Measurements from ENCODE around the gene CHRNA4.

CHRNA4 gene

DNA sequence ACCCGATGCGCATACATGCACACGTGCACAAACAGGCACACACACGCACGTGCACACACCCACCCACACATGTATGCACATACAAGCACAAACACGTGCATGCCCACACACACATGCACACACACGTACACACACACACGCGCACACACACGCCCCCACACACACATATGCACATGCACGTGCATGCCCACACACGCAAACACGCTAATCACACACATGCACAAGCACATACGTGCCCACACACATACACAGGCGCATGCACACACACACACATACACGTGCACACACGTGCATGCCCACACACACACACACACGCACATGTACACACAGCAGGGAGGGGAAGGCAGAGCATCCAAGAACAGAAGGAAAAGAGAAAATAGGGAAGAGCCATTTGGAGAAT, 26.8 kb upstream of the CHRNA4 start:
- TF ChIP-seq, protein P1, sequence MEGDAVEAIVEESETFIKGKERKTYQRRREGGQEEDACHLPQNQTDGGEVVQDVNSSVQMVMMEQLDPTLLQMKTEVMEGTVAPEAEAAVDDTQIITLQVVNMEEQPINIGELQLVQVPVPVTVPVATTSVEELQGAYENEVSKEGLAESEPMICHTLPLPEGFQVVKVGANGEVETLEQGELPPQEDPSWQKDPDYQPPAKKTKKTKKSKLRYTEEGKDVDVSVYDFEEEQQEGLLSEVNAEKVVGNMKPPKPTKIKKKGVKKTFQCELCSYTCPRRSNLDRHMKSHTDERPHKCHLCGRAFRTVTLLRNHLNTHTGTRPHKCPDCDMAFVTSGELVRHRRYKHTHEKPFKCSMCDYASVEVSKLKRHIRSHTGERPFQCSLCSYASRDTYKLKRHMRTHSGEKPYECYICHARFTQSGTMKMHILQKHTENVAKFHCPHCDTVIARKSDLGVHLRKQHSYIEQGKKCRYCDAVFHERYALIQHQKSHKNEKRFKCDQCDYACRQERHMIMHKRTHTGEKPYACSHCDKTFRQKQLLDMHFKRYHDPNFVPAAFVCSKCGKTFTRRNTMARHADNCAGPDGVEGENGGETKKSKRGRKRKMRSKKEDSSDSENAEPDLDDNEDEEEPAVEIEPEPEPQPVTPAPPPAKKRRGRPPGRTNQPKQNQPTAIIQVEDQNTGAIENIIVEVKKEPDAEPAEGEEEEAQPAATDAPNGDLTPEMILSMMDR (conservative IDR thresholded peaks at IDR 0.05; ENCODE audit: low read depth, low read length), result no peak
- no peak for DNase-seq (ENCODE audit: low read depth)
- no peak overlapping the region for H3K4me3 ChIP-seq (ENCODE audit: low read length)

DNA sequence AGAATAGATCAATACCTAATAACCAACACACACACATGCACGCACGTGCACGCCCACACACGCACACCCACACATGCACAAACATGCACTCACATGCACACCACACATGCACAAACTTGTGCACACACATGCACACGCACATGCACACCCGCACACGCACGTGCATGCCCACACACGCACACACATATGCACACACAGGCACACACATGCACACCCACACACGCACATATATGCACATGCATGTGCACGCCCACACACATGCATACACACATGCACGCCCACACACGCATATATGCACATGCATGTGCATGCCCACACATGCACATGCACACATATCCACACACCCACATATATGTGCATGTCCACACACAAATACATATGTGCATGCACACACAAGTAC, 26.2 kb upstream of the CHRNA4 start:
- H3K4me3 ChIP-seq (ENCODE audit: low read length), result no peak overlapping the region
- DNase-seq (ENCODE audit: low read depth), result no peak
- TF ChIP-seq, protein P1 (conservative IDR thresholded peaks at IDR 0.05; ENCODE audit: low read depth, low read length), result no peak

DNA sequence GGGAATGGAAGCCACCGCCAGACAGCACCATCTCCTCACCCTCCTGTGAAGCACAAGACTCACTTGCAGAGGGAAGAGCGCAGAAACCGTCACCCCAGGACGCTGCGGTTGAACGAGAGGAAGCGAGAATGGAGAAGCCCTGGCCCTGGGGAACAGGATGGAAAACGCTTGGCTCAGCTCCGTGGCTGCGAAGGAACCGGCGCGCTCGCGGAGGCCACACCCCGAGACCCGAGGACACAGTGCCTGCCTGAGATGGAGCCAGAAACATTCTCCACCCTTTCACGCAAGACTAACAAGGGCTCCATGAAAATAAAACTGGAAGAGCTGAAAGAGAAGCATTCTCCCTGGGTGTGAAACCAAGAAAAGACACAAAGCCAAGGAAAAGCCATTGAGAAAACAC, 25.3 kb upstream of the CHRNA4 start:
- no peak for DNase-seq (ENCODE audit: low read depth)
- TF ChIP-seq, protein P1 (conservative IDR thresholded peaks at IDR 0.05; ENCODE audit: low read depth, low read length), result no peak
- no peak overlapping the region for H3K4me3 ChIP-seq (ENCODE audit: low read length)

DNA sequence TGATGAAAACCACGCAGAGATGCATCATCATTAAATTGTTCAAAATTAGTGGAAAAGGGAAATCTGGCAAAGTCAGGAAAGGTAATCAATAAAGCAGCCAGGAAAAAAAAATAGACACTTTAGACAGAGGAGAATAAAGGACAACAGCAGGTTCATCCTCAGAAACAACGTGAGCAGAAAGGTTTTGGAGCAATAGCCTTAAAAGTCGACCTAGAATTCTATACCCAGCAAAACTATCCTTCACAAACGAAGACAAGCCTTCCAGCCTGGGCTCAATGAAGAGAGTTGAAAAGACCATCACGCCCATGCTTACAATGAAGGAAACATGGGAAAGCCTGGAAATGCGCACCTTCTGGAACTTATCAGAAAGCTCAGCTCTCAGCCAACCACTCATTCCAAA, 24.7 kb upstream of the CHRNA4 start:
- TF ChIP-seq, protein P1 (conservative IDR thresholded peaks at IDR 0.05; ENCODE audit: low read depth, low read length), result no peak
- no peak for DNase-seq (ENCODE audit: low read depth)
- no peak overlapping the region for H3K4me3 ChIP-seq (ENCODE audit: low read length)

DNA sequence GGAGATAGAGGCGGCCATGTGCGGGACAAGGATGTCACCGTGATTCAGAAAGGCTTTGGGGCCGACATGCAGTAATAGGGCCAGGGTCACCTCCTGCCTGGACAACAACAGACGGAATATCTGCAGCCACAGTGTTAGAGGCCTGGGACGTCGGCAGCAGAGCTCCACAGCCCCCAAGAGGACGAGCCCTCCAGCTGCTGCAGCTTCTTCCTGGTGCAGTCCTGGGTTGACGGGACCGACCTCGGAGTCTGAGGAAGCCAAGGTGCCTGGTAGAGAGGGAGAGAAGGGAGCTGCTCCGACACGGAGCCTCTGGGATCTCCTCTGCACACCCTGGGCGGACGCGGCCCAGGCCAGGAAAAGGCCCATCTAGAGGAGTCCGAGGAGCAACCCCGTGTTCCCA, 23.2 kb upstream of the CHRNA4 start:
- TF ChIP-seq, protein P1 (conservative IDR thresholded peaks at IDR 0.05; ENCODE audit: low read depth, low read length), result no peak
- DNase-seq (ENCODE audit: low read depth), result no peak
- no peak overlapping the region for H3K4me3 ChIP-seq (ENCODE audit: low read length)

DNA sequence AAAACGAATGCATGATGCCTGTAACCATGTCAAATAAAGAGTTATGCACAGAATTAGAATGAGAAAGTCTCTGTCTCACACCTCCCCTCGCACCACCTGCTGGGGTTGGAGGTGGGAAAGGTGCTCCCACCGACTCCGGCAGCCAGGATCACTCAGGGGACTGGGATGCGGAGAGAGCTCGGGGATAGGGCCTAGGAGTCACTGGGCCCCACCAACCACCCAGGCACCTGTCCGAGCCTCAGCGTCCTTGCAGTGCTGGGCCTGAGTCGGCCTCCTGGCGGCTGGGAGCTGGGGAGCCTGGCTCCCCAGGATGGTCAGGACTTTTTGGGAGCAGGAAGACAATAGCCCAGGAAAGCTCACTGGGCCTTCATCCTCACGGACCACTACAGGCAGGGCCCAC, 22.4 kb upstream of the CHRNA4 start:
- TF ChIP-seq, protein P1 (conservative IDR thresholded peaks at IDR 0.05; ENCODE audit: low read depth, low read length), result no peak
- no peak for DNase-seq (ENCODE audit: low read depth)

DNA sequence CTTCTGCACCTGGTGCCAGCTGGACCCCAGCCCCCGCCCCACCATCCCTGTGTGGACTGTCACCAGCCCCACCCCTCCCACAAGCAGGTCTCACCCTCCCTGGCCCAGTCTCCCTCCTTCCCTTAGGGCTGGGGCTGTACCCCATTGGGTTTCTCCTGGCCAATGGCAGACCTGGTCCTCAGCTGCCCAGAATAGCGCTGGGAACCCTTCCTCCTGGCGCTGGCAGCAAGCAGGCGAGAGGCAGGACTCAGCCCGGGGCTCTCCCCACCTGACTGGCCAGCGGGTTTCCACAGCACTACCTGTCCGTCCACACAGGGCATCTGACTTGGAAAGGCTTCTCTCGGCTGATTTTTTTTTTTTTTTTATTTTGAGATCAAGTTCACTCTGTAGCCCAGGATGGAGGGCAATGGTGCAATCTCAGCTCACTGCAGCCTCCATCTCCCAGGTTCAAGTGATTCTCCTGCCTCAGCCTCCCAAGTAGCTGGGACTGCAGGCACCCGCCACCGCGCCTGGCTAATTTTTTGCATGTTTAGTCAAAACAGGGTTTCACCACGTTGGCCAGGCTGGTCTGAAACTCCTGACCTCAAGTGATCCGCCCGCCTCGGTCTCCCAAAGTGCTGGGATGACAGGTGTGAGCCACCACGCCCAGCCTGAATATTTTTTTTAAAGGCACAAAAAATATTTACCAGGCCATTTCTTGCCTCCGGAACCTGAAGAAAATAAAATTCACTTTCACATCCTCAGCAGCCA, 21.6 kb upstream of the CHRNA4 start:
- TF ChIP-seq, protein P1 (conservative IDR thresholded peaks at IDR 0.05; ENCODE audit: low read depth, low read length), result no peak
- H3K4me3 ChIP-seq (ENCODE audit: low read length), result no peak overlapping the region
- DNase-seq (ENCODE audit: low read depth), result no peak

More for the DNA sequence above, 22.4 kb upstream of the CHRNA4 start:
- H3K4me3 ChIP-seq (ENCODE audit: low read length), result no peak overlapping the region
